Gastrocnemius medialis (tissue), 4 donors: ENCODE measurements around the gene FAM117A.

Experiments
- POLR2A ChIP-seq, 2 donors: fragments of 450-650 bp; IDR thresholded peaks; one replicate each; pipeline ENCODE4 v1.6.1; 2017; ENCODE audit warnings: antibody characterized with exemption in 2 of 2, mild to moderate bottlenecking in 2 of 2, moderate library complexity in 2 of 2
- TF ChIP-seq, protein P1 (sequence below), 5 experiments: fragments of 450-650 bp in 3 of 5; fragments of 200-600 bp in 2 of 5; sonication (generic) in 2 of 5; IDR thresholded peaks in 4 of 5; conservative IDR thresholded peaks in 1 of 5; 1 replicate in 4 of 5; 2 replicates in 1 of 5; pipeline ENCODE4 v1.5.1; 2016 to 2019; ENCODE audit warnings: antibody characterized with exemption in 5 of 5, mild to moderate bottlenecking in 3 of 5, moderate library complexity in 3 of 5

DNA sequence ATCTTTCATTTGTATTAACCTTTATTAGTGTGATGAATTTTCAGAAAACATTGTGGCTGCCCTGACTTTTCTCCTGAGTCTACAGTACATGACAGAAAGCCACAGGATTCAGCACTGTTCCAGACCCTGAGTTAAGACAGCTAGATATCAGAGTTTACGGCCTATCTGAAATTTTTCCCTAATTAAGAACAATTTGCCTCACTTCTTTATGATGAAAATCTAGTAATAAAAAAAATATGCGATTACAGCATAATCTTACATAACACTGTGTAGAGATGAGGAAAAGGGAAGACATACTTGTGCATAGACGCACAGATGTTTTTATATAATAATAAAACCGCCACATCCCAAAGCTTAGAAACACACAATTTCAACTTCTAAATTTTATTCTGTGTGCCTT is 93.3 kb downstream of the FAM117A start:
- TF ChIP-seq, protein P1, sequence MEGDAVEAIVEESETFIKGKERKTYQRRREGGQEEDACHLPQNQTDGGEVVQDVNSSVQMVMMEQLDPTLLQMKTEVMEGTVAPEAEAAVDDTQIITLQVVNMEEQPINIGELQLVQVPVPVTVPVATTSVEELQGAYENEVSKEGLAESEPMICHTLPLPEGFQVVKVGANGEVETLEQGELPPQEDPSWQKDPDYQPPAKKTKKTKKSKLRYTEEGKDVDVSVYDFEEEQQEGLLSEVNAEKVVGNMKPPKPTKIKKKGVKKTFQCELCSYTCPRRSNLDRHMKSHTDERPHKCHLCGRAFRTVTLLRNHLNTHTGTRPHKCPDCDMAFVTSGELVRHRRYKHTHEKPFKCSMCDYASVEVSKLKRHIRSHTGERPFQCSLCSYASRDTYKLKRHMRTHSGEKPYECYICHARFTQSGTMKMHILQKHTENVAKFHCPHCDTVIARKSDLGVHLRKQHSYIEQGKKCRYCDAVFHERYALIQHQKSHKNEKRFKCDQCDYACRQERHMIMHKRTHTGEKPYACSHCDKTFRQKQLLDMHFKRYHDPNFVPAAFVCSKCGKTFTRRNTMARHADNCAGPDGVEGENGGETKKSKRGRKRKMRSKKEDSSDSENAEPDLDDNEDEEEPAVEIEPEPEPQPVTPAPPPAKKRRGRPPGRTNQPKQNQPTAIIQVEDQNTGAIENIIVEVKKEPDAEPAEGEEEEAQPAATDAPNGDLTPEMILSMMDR (IDR thresholded peaks at IDR 0.05 in 4 of 5, conservative IDR thresholded peaks at IDR 0.05 in 1 of 5) = no peak
- TF ChIP-seq POLR2A (IDR thresholded peaks at IDR 0.05) = no peak
